GM18520 (cell line): ENCODE results near the gene TRIM54.
A peak's percentile ranks its signal among the peaks of the same experiment; 100 is the strongest.
"Not testable (repeated sequence)": the region's sequence is repeated elsewhere in the genome, so short reads cannot be mapped to it uniquely, and the experiment has no call there.

Source experiments
- ATAC-seq: cut with Tn5 transposase; IDR thresholded peaks from one replicate; pipeline ENCODE4 v1.9.1; 2021; ENCODE audit not compliant: unreplicated experiment

Gene TRIM54

DNA sequence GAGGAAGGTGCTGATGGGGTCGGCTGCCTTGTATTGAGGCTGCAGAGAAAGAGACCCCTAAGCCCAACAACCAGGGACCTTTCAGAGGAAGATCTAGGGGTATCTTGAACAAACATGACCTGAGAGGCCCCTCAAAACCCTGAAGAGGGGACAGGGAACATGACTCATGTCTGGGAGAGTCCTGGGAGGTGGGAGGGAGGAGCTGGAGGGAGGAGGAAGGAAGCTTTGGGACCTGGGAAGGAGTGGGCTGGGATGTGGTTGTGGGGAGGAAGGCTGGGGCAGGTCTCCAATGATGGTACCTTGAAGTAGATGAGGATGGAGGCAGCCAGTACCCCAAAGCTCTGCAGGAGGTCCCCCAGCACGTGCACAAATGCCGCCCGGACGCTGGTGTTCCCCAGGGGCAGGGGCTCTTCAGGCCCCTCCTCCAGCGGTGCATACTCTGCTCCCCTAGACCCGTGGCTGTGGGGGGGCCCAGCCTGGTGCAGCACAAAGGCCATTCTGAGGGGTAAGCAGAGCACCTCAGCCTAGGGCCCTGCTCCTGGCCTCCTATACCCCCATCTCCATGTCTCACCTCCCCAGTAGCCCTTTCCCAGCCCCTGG is 25.3 kb upstream of the TRIM54 start:
- no peak for ATAC-seq

- ATAC-seq = no peak
Measured at GRCh38 chr2:27258051-27258450, 24.2 kb upstream of the TRIM54 start.

GRCh38 chr2:27261241-27261925 is 20.8 kb upstream of the TRIM54 start:
- no peak for ATAC-seq

DNA sequence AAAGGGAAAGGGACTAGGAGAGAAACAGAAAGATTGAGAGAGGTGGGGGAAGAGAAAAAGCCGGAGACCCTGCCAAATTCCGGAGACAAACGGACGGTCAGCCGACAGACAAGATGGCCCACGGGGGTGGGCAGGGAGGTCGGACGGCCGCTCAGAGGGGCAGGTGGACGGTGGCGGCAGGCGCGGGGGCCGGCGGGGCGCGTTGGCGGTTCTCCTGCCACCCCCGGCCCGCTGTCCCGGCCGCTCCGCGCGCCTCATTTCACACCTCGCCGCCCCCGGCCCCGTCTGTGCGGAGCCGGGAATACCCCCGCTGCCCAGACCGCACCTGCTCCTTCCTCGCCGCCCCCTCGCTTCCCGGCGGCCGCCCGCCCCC is 20.3 kb upstream of the TRIM54 start:
- ATAC-seq = no peak

DNA sequence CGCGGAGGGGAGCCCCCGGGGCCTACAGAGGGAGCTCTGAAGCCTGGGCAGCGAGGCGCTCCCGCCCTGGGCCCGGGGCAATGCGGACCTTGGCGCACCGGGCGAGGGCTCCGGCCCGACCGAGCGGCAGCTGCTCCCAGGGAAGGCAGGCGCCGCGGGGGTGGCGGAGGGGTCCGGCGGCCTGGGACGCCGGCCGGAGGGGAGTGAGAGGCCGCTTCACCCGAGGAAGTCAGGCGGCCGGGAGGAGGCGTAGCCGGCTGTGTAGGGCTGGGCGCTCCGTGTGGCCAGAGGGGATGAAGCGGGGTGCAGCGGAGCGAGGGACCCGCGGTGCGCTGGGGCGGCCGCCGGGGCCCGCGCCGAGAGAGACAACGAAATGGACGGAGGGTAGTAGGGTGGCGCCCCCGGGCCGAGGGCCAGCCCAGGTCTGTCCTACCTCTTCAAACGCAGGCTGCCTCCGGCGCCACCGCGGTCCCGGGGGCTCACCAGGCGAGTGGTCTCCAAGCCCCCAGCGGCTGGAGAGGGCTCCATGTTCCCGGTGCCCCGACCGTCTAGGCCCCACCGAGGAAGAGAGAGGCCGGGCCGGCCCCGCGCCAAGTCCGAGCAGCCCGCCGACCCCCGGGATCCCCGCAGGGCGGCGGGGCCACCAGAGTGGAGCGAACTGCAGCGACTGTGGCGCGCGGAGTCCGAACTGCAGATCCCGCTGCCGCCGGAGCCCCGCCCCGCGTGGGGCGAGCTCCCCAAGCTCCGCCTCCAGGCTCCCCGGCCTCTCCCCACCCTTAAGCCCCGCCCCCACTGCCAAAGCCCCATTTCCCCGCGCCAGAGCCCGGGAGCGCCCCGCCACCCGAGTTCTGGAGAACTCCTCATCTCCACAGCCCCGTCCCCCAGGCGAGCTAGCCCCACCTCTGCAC is 19.6 kb upstream of the TRIM54 start, which contains the start of gene SLC30A3:
Gene SLC30A3 (minus strand): TSS at position 669 of the 908 bp plus-strand sequence. CDS start 141 bp downstream, at position 528.
- no peak for ATAC-seq

DNA sequence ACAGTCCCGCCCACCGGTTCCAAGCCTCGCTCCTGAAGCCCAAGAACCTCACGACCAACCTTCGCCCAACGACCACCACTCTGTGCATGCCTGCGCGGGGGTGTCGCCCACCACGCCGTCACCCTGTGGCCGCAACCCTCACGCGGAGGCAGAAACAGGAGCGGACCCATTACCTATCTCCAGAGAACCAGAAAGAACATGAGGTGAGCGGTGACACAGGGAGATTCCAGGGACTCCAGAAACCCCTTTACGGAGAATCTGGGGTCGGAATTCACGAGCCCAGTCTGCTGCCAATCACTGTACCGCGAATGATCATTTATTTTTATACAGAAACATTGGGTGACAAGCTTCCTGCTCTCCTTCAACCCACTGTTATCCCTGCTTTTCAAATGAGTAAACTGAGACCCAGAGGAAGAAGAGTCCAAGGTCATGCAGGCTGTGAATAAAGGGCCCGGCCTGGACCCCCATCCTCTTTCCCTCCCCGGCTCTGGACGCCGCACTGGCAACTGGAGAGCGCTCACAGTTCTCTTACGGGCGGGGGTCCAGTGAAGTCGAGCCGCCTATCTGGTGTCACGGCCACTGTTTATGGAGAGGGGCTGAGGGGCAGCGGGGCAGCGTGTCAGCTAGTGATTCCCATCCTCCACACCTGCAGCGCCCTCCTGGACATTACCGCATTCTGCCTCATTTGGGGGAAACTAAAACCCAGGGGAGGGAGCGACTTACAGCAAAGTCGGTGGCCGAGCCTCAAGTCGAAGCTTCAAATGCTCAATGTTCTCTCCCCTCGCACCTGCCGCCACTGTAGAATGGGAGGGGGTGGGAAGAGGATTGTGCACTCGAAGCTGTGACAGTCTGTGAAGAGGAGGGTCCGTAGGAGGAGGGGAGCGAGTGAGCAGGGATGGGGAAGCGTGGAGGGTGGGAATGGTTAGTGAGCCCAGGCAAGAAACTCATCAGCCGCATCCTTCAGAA is 18.7 kb upstream of the TRIM54 start:
- no peak for ATAC-seq

GRCh38 chr2:27264253-27264752 is 17.9 kb upstream of the TRIM54 start:
- ATAC-seq = no peak

GRCh38 chr2:27264753-27265535 is 17.3 kb upstream of the TRIM54 start:
- ATAC-seq = peak; percentile 36

DNA sequence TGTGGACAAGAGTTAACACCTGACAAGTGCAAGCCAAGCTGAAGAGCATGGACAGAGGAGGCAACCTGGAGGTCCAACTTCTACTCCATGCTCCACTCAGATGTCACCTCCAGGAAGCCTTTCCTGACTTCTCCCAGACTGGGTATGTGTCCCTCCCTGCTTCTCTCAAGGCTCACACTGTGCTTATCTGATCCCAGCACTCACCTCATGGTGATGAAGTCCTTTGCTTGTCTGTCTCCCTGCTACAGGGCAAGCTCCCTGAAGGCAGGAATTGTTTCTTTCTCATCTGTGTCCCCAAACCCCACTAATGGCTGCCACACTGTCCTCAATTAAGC is 16.7 kb upstream of the TRIM54 start:
- ATAC-seq = no peak

DNA sequence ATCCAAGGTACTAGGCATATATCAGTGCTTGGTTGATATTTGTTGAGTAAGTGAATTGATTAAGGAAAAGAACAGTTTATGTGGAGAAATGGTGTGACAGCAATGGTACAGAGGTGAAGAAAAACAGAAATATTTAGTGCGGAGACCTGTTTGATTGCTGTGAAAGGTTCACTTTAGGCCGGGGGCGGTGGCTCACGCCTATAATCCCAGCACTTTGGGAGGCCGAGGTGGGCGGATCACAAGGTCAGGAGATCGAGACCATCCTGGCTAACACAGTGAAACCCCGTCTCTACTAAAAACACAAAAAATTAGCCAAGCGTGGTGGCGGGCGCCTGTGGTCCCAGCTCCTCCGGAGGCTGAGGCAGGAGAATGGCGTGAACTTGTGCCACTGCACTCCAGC is 13.9 kb upstream of the TRIM54 start:
- ATAC-seq = not testable (repeated sequence)

DNA sequence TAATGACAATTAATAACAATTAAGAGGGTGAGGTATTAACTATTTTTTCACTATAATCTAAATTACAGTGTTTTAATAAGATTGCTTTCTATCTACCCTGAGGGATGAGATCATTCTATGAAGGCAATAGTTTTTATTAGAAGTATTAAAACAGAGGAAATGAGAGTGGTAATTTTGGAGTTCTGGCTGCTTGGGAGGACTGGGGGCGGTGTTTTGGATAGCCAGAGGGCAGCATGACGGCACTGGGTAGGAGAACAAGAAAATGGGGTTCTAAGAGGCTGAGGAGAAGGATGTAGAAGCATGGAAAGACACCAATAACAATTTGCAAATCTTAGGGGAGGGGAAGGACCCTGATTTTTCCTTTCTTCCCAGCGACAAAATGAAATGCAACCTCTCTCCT is 12.1 kb upstream of the TRIM54 start:
- ATAC-seq = no peak

- ATAC-seq = no peak
Measured at GRCh38 chr2:27270670-27271069, 11.6 kb upstream of the TRIM54 start.

DNA sequence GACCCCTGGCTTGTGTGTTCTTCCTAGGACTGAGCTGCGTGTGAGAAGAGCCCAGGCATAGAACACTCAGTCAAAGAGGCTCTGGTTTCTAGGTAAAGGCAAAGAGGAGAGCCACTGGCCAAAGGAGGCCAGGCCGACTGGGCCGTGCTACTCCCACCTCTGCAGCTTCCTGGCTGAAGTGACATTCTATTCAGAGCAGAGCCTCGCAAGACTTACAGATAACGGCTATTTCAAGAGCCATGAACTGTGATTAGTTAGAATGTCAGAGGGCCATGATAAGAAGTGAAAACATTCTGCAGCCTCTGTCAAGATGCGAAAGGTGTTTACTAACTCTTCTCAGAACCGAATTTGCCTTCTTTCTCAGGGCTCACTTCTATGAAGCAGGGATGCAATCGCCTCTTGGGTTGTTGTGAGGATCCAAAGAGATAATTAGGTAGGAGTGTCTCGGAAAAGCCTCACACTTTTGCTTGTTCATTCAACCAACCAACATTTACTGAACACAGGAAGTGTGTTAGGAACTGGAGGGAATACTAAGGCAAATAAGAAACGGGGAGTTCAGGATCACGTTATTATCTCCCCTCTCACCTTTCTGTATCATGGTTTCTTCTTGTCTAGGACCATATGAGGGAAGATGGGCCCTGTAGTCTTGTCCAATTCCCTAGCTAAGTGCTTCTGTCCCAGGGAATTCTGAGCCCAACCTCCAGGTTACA is 10.4 kb upstream of the TRIM54 start:
- no peak for ATAC-seq

DNA sequence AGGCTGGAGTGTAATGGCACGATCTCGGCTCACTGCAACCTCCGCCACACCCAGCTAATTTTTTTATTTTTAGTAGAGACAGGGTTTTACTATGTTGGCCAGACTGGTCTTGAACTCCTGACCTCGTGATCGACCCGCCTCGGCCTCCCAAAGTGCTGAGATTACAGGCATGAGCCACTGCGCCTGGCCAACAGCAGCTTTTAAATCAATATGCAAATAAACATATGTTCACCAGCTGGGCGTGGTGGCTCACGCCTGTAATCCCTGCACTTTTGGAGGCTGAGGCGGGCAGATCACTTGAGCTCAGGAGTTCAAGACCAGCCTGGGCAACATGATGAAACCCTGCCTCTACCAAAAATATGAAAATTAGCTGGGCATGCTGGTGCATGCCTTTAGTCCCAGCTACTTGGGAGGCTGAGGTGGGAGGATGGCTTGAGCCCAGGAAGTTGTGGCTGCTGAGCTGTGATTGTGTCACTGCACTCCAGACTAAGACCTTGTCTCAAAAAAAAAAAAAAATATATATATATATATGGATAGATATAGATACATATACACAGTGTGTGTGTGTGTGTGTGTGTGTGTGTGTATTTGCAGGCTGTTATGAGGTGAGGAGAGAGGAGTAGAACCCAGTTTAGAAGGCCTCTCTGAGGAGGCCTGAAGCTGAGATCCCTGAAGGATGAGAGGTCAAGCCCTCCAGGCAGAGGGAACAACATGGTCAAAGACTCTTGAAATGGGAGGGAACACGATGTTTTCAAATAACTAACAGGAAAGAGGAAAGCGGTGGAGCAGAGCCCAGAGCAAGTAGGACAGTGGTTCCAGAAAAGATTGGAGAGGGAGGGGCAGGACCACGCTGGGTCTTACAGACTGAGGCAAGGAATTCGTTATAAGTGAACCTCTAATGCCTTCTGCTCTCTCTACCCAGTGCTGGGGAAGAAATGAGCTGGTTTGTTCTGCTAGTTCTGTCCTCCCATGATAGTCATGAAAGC is 9.4 kb upstream of the TRIM54 start:
- ATAC-seq = not testable (repeated sequence)

- ATAC-seq = no peak
Measured at GRCh38 chr2:27275211-27276150, 6.7 kb upstream of the TRIM54 start, which contains the start of gene DNAJC5G. Gene DNAJC5G, plus strand, starts transcription at chr2:27275433. Its CDS starts 1,296 bp downstream, at chr2:27276729.

DNA sequence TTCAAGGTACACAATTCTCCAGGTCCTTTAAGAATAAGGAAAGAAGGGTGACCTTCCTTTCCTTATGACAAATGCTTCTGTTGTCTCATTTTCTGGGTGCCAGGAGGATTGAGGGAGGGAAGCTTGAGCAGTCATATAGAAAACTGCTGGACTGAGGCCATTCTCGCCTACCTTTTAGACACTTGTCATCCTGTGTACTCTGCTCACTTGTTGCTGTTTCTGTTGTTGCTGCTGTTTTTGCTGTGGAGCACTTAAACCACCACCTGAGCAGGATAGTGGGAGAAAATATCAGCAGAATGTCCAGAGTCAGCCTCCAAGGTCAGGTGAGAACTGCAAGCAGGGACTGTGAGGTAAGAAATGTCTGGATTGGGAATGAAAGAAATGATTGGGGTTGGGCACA is 4.2 kb upstream of the TRIM54 start:
- no peak for ATAC-seq

DNA sequence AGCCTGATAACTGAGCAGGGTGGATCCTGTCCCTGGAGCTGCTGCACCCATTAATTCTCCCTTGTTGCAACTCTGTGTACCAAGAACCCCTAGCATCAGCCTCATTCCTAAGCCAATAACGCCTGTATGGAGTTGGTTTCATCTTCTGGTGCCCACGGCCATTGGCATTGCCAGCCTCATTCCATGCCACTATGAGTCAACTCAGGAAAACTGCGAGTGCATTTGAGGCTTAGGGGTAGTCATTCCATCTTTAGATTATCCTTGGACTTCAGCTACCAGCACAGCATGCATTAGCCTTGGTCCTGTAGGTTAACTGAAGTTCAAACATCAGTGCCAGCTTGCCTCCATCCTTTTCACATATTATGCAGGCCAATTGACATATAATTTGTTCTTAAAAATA is 1.4 kb upstream of the TRIM54 start:
- ATAC-seq = no peak
